ENCODE results near the gene IZUMO1.

Gene IZUMO1

GRCh38 chr19:48756686-48757085 lies 10.0 kb upstream of the IZUMO1 start:
- no peak for DNase-seq

GRCh38 chr19:48756212-48756611 lies 9.5 kb upstream of the IZUMO1 start:
- DNase-seq: no peak

GRCh38 chr19:48755787-48756186 lies 9.1 kb upstream of the IZUMO1 start:
- DNase-seq: no peak

GRCh38 chr19:48755084-48755641 lies 8.5 kb upstream of the IZUMO1 start, which contains the start of gene FGF21:
Gene FGF21 (plus strand): TSS chr19:48755524. CDS start chr19:48756237, 713 bp downstream.
- DNase-seq: no peak

- peak in 1 of 2 experiments; percentile 55 for DNase-seq
Observed at GRCh38 chr19:48752496-48753365, 6.0 kb upstream of the IZUMO1 start, which contains the start of gene FUT1. Gene FUT1 (minus strand): TSS chr19:48752641. CDS start chr19:48751281, 1,360 bp downstream.

GRCh38 chr19:48751845-48752495 lies 5.3 kb upstream of the IZUMO1 start:
- DNase-seq: no peak

GRCh38 chr19:48750771-48751504 lies 4.2 kb upstream of the IZUMO1 start:
- DNase-seq: no peak

GRCh38 chr19:48750351-48750750 lies 3.6 kb upstream of the IZUMO1 start:
- DNase-seq: no peak

- no peak for DNase-seq
Observed at GRCh38 chr19:48749571-48750198, 3.0 kb upstream of the IZUMO1 start.

- DNase-seq: no peak
Observed at GRCh38 chr19:48746110-48746509, 599 bp downstream of the IZUMO1 start.

- DNase-seq: peak; percentile 58 to 66
Observed at GRCh38 chr19:48745208-48745995, 1.3 kb downstream of the IZUMO1 start.

GRCh38 chr19:48742096-48742495 lies 4.6 kb downstream of the IZUMO1 start:
- no peak for DNase-seq

GRCh38 chr19:48741129-48741999 lies 5.3 kb downstream of the IZUMO1 start:
- DNase-seq: peak; percentile 69 to 75

GRCh38 chr19:48740164-48740972 lies 6.3 kb downstream of the IZUMO1 start, which contains the start of gene RASIP1:
Gene RASIP1 (minus strand): TSS chr19:48740610. CDS start chr19:48740282, 328 bp downstream.
- no peak for DNase-seq

GRCh38 chr19:48739404-48740163 lies 7.1 kb downstream of the IZUMO1 start:
- DNase-seq: no peak

GRCh38 chr19:48738557-48739403 lies 7.9 kb downstream of the IZUMO1 start:
- peak; percentile 96 to 97 for DNase-seq

GRCh38 chr19:48737360-48737998 lies 9.2 kb downstream of the IZUMO1 start:
- no peak for DNase-seq
